Large intestine (tissue), 3 donors: ENCODE results near the gene EXD2. TPM values are rescaled to one million over a fixed set of nuclear protein-coding genes. Genes with fewer than 3 reads are reported as not detected.
"Not testable (repeated sequence)": the region's sequence is repeated elsewhere in the genome, so short reads cannot be mapped to it uniquely, and the experiment has no call there.

Experiments used
- DNase-seq, 2 donors: peaks; one replicate each; pipeline versions ENCODE4 v3.0.0 to v3.0.0-alpha.2; 2013
- H3K27ac ChIP-seq: one replicate; pipeline ENCODE4 v1.5.1; 2013; ENCODE audit warnings: low read length
- H3K27me3 ChIP-seq: 2 replicates; pipeline ENCODE4 v1.6.1; 2013; ENCODE audit warnings: low read length; ENCODE audit not compliant: control insufficient read depth, insufficient read depth
- H3K36me3 ChIP-seq: 2 replicates; pipeline ENCODE4 v1.6.1; 2013; ENCODE audit warnings: low read length; ENCODE audit not compliant: control insufficient read depth, insufficient read depth
- H3K4me1 ChIP-seq: one replicate; pipeline ENCODE4 v1.6.1; 2013; ENCODE audit warnings: low read length; ENCODE audit not compliant: control insufficient read depth, insufficient read depth
- H3K4me3 ChIP-seq: one replicate; pipeline ENCODE4 v1.5.1; 2013; ENCODE audit warnings: low read length
- H3K9me3 ChIP-seq: one replicate; pipeline ENCODE4 v1.6.1; 2013; ENCODE audit warnings: mild to moderate bottlenecking, low read depth, low read length, moderate library complexity; ENCODE audit not compliant: control insufficient read depth
- WGBS: methylation state at CpG from one replicate; pipeline ENCODE4 v1.1.5; 2013; ENCODE audit warnings: low lambda C conversion rate; ENCODE audit not compliant: insufficient coverage; 5-methylcytosine and 5-hydroxymethylcytosine counted together
- polyA plus RNA-seq: library from polyadenylated mRNA; unstranded; fragments of 120-200 nt; gene quantifications from one replicate; pipeline ENCODE4 v1.2.1, GENCODE V29; 2013

EXD2 gene
- polyA plus RNA-seq, 1 donor = 22.9 TPM

DNA sequence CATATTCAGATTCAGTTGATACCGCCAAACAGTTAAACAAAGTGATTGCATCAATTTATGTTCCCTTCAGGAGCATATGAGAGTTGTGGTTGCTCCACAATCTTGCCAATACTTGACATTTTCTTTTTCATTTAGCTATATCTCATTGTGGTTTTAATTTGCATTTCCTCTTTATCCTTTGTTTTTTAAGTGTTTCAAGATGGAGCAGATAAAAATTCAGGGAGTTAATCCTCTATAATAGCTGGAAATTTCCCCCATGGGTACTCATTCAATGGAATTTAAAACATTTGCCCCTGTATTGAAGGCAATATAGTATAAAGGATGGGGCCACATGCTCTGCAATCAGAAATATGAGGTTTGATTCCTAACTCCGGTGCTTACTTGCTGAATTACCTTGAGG lies 1.1 kb upstream of the EXD2 start:
- H3K4me3 ChIP-seq = no peak overlapping the region
- WGBS = no CpG with 5 or more reads among the region's 2 CpGs
- H3K36me3 ChIP-seq = no peaks in the 10 kb centered on the region
- peaks cover 2% of the 10 kb centered on the region for H3K4me1 ChIP-seq
- no peak overlapping the region for H3K27ac ChIP-seq
- no peaks in the 10 kb centered on the region for H3K9me3 ChIP-seq
- DNase-seq = no peak
- H3K27me3 ChIP-seq = no peaks in the 10 kb centered on the region

DNA sequence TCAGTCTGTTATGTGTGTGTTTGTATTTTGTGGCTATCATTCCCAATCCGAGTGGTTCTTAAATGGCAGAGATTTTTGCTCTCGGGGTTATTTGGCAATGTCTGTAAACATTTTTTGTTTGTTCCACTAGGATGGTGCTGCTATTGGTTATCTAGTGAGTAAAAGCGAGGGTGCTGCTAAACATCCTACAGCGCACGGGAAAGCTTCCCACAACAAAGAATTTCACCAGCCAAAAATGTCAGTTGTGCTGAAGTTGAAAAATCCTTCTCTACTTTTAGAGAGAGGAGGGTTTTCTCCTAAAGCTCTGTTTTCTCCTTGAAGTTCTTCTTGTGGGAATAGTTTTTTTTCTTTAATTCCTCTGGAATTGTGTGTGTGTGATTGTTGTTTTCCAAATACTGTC lies 2.4 kb downstream of the EXD2 start:
- 100% methylated on average over 2 of the region's 5 CpGs for WGBS
- H3K9me3 ChIP-seq = no peaks in the 10 kb centered on the region
- peaks cover 2% of the 10 kb centered on the region for H3K4me1 ChIP-seq
- no peak overlapping the region for H3K27ac ChIP-seq
- no peaks in the 10 kb centered on the region for H3K27me3 ChIP-seq
- no peaks in the 10 kb centered on the region for H3K36me3 ChIP-seq
- H3K4me3 ChIP-seq = no peak overlapping the region
- no peak for DNase-seq

DNA sequence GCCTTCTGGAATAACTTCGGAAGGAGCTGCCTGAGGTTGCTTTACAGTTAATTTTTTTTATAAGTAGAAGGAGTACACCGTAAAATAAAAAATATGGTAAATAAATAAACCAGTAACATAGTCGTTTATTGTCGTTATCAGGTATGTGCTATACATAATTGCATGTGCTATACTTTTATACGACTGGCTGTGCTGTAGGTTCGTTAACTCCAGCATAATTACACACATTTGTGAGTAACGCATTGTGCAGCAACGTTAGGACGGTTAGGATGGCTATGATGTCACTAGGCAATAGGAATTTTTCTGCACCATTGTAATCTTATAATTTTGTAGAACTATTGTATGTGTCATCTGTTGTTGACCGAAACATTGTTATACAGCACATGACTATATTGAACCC lies 8.5 kb downstream of the EXD2 start:
- no peaks in the 10 kb centered on the region for H3K4me1 ChIP-seq
- no peak overlapping the region for H3K27ac ChIP-seq
- no peak overlapping the region for H3K4me3 ChIP-seq
- H3K27me3 ChIP-seq = no peaks in the 10 kb centered on the region
- H3K36me3 ChIP-seq = no peaks in the 10 kb centered on the region
- no peak for DNase-seq
- no peaks in the 10 kb centered on the region for H3K9me3 ChIP-seq
- 100% methylated on average over 4 of the region's 10 CpGs for WGBS

DNA sequence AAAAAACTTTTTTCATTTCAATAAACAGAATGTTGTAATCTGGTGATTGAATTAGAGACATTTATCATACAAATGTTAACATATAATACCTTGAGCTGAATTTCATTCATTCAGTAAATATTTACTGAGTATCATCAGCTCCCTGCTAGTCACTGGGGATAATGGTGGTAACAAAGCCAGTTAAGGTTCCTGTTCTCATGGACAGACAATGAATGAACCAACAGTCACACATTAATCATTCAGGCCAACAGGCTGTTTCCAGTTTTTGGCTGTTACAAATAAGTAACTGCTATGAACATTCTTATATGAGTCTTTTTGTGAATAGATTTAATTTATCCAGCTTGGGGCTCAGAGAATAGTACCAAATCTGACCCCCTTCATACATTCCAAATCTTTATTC lies 13.5 kb downstream of the EXD2 start:
- Histone ChIP-seq H3K27me3 (no peaks in the 10 kb centered on the region), H3K36me3 (peaks cover 3% of the 10 kb centered on the region), H3K4me3 (no peak overlapping the region), H3K4me1 (no peaks in the 10 kb centered on the region), H3K27ac (no peak overlapping the region), H3K9me3 (no peaks in the 10 kb centered on the region)
- DNase-seq = no peak

DNA sequence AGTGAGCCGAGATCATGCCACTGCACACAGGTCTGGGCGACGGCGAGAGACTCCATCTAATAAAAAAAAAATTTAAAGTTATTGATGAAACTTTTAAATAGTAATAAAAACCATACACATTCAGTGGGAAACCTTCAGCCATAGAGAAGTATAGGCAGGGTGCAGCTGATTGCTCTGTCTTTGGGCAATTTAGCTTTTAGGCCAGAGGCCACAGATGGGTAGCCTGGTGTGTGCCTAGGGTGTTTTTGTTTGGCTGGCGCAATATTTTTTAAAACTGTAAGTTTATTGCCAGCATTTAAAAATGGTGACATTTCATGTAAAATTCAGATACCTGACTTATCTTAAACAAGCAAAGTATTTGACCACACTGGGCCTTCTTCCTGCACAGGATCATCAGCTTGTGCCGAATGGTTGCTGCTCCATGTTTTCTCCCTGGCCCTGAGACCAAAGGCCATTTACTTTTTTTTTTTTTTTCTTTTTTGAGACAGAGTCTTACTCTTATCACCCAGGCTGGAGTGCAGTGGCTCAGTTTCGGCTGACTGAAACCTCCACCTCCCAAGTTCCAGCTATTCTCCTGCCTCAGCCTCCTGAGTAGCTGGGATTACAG lies 16.2 kb downstream of the EXD2 start:
- WGBS = 79% methylated on average over 5 of the region's 7 CpGs
- H3K36me3 ChIP-seq = peaks cover 15% of the 10 kb centered on the region
- peak in 1 of 2 donors; percentile 13 for DNase-seq

DNA sequence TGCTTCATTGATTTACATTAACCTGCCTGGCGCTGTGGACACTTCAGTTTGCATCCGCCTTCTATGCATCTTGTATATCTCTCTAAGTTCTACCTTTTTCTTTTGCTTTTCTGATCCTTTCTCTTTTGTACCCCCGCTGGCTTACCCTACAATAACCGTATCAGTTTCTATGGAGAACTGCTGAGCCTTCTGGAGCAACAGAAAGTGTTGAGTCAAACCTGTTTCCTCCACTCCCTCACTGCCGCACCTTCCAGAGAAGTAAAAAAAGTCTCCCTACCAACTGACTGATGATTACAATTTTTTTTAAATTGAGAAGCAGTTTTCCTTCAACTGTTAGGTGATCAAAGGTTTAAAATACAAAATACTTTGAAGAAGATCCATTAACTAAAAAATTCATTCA lies 17.4 kb downstream of the EXD2 start:
- no peaks in the 10 kb centered on the region for H3K9me3 ChIP-seq
- no peak overlapping the region for H3K27ac ChIP-seq
- H3K4me3 ChIP-seq = no peak overlapping the region
- H3K36me3 ChIP-seq = peaks cover 17% of the 10 kb centered on the region
- H3K4me1 ChIP-seq = no peaks in the 10 kb centered on the region
- WGBS = 100% methylated on average over 3 of the region's 5 CpGs
- H3K27me3 ChIP-seq = no peaks in the 10 kb centered on the region
- DNase-seq = no peak

More for the DNA sequence above, 16.2 kb downstream of the EXD2 start:
- Histone ChIP-seq H3K4me1 (no peaks in the 10 kb centered on the region), H3K27ac (no peak overlapping the region), H3K4me3 (no peak overlapping the region), H3K9me3 (no peaks in the 10 kb centered on the region), H3K27me3 (no peaks in the 10 kb centered on the region)

DNA sequence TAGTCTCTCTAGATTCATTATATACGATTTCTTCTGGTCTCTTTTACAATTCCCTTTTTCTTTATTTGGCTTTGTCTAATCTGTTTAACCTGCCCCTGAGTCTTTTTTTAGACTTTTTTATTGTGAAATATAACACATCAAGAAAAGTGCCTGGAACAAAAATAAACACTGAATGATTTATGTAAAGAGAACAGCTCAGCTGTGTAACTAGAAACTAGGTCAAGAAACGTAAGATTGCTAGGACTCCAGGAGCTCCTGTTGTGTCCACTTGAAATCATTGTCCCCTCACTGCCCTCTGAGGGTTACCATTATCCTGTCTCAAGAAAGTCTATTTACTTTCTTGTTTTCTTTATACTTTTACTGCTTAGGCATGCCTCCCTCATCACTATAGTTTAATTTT lies 23.1 kb downstream of the EXD2 start:
- Histone ChIP-seq H3K4me1 (no peaks in the 10 kb centered on the region), H3K27ac (no peak overlapping the region), H3K4me3 (no peak overlapping the region), H3K9me3 (no peaks in the 10 kb centered on the region), H3K36me3 (peaks cover 16% of the 10 kb centered on the region), H3K27me3 (no peaks in the 10 kb centered on the region)
- DNase-seq = no peak
- WGBS = 69% methylated on average over 2 of the region's 2 CpGs

DNA sequence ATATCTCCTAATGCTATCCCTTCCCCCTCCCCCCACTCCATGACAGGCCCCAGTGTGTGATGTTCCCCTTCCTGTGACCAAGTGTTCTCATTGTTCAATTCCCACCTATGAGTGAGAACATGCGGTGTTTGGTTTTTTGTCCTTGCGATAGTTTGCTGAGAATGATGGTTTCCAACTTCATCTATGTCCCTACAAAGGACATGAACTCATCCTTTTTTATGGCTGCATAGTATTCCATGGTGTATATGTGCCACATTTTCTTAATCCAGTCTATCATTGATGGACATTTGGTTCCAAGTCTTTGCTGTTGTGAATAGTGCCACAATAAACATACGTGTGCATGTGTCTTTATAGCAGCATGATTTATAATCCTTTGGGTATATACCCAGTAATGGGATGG lies 26.4 kb downstream of the EXD2 start:
- DNase-seq = not testable (repeated sequence)
- WGBS = no CpG with 5 or more reads among the region's 3 CpGs

DNA sequence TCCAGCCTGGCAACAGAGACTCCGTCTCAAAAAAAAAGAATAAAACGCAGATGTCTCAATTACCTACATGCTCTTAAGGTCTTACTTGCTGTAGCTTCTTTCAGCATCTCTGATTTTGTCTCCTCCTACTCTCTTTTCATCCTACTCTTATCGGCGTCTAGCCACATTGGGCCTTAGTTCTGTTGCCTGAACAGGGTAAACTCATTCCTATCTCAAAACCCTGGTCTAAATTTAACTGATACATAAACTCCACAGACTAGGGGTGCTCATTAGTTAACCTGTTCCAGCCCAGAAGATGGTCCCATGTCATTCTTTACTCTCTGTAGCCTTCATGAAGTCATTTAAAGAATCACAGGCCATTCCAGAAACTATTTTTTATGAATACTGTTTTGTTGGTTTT lies 33.6 kb downstream of the EXD2 start:
- H3K9me3 ChIP-seq = no peaks in the 10 kb centered on the region
- peaks cover 25% of the 10 kb centered on the region for H3K36me3 ChIP-seq
- no peak overlapping the region for H3K4me3 ChIP-seq
- no peaks in the 10 kb centered on the region for H3K27me3 ChIP-seq
- no peaks in the 10 kb centered on the region for H3K4me1 ChIP-seq
- WGBS = no CpG with 5 or more reads among the region's 4 CpGs
- DNase-seq = no peak
- no peak overlapping the region for H3K27ac ChIP-seq

More for the DNA sequence above, 26.4 kb downstream of the EXD2 start:
- H3K36me3 ChIP-seq, H3K4me3 ChIP-seq, H3K9me3 ChIP-seq, H3K27ac ChIP-seq, H3K4me1 ChIP-seq, H3K27me3 ChIP-seq: not testable (repeated sequence)

DNA sequence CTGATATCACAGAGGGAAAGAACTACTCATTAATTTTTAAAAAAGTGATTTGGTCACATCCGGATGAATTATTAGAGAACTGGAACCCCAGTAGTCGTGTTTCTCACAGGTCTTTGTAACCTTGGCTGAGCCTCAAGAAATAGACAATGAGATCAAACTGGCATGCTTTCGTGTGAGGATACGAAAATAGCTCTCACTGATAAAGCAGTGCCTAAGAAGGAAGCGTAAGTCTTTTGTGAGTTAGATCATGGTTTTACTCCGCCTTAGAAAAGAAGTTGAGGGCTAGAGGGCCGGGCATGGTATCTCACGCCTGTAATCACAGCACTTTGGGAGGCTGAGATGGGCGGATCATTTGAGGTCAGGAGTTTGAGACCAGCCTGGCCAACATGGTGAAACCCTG lies 34.9 kb downstream of the EXD2 start:
- DNase-seq = no peak
- H3K4me3 ChIP-seq = no peak overlapping the region

DNA sequence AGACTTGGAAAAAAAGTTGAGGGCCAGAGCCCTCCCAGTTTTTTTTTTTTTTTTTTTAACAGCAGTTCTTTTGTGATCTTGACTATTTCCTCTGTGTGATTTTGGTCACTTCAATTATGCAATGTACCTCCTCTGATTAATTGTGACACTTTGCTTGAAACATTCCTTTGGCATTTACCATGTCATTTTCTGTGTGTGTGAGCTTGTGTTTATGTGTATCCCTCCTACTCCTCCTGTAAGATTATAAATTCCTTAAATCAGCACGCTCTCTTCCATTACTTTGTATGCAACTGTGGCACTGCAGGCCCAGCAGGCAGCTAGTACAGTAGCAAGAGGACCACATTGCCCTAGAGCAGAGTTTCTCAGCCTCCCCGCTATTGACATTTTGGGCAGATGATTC lies 35.4 kb downstream of the EXD2 start:
- Histone ChIP-seq H3K4me1 (no peaks in the 10 kb centered on the region), H3K9me3 (no peaks in the 10 kb centered on the region), H3K27me3 (no peaks in the 10 kb centered on the region), H3K4me3 (no peak overlapping the region), H3K27ac (no peak overlapping the region), H3K36me3 (peaks cover 30% of the 10 kb centered on the region)
- no CpG with 5 or more reads among the region's 2 CpGs for WGBS
- DNase-seq = no peak

More for the DNA sequence above, 34.9 kb downstream of the EXD2 start:
- H3K36me3 ChIP-seq = peaks cover 30% of the 10 kb centered on the region
- H3K27me3 ChIP-seq = no peaks in the 10 kb centered on the region
- no peaks in the 10 kb centered on the region for H3K9me3 ChIP-seq
- 90% methylated on average over 2 of the region's 9 CpGs for WGBS
- H3K4me1 ChIP-seq = no peaks in the 10 kb centered on the region
- H3K27ac ChIP-seq = no peak overlapping the region
